Chondrocyte (in vitro differentiated cells): ENCODE data around the gene C2CD3. TPM values are rescaled to one million over a fixed set of nuclear protein-coding genes. Genes with fewer than 3 reads are reported as not detected.

Experiments
- DNase-seq: peaks from one replicate; pipeline ENCODE4 v3.0.0; 2021; ENCODE audit warnings: mixed read lengths, low spot score
- H3K27ac Mint-ChIP-seq: one replicate; pipeline ENCODE4 v1.8.0; 2021; ENCODE audit warnings: mild to moderate bottlenecking, moderate library complexity, mixed read lengths; ENCODE audit not compliant: unreplicated experiment
- H3K27me3 Mint-ChIP-seq: 2 replicates; pipeline ENCODE4 v1.8.0; 2021; ENCODE audit warnings: low read depth, mixed read lengths
- H3K36me3 Mint-ChIP-seq: 2 replicates; pipeline ENCODE4 v1.8.0; 2021; ENCODE audit warnings: low read depth, mixed read lengths
- H3K4me1 Mint-ChIP-seq: 2 replicates; pipeline ENCODE4 v1.8.0; 2021; ENCODE audit warnings: low read depth, mild to moderate bottlenecking, mixed read lengths
- H3K4me3 Mint-ChIP-seq: one replicate; pipeline ENCODE4 v1.8.0; 2021; ENCODE audit warnings: mild to moderate bottlenecking, moderate library complexity, mixed read lengths; ENCODE audit not compliant: unreplicated experiment
- H3K9me3 Mint-ChIP-seq: 2 replicates; pipeline ENCODE4 v1.8.0; 2021; ENCODE audit warnings: low read depth, mixed read lengths
- total RNA-seq: library from RNA; stranded (reverse); gene quantifications from 3 replicates; pipeline ENCODE4 v1.2.1, GENCODE V29; 2021
- TF ChIP-seq, protein P1 (sequence below): fragments of 200-600 bp; sonication (generic); IDR thresholded peaks from 2 replicates; pipeline ENCODE4 v1.5.0; 2021; ENCODE audit warnings: antibody characterized with exemption, mild to moderate bottlenecking, moderate library complexity

Gene C2CD3
- total RNA-seq, 1 donor from 2014 or later, result 14.7 TPM

DNA sequence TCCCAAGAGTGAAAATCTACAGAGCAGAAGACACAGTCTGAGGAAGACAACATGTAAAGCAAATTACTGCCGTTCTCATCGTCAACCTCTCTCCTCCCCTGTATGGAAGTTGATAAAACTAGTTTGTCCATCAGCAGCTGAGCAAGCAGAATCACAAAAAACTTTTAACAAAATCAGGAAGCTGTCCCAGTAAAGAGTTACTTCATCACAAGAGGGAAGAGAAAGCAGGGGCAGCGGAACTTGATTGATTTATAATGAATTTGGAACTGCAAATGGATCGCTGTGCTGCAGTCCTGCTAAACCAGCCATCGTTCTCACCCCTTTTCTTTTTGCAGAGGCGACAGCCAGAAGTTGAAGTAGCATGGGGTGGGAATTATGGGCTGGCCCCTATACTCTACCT lies 148.3 kb downstream of the C2CD3 start:
- DNase-seq, result no peak
- Mint-ChIP-seq H3K27me3 (no peaks in the 10 kb centered on the region), H3K4me3 (no peak overlapping the region), H3K4me1 (peaks cover 39% of the 10 kb centered on the region), H3K27ac (no peak overlapping the region), H3K36me3 (peaks cover 2% of the 10 kb centered on the region), H3K9me3 (no peaks in the 10 kb centered on the region)
- TF ChIP-seq, protein P1, sequence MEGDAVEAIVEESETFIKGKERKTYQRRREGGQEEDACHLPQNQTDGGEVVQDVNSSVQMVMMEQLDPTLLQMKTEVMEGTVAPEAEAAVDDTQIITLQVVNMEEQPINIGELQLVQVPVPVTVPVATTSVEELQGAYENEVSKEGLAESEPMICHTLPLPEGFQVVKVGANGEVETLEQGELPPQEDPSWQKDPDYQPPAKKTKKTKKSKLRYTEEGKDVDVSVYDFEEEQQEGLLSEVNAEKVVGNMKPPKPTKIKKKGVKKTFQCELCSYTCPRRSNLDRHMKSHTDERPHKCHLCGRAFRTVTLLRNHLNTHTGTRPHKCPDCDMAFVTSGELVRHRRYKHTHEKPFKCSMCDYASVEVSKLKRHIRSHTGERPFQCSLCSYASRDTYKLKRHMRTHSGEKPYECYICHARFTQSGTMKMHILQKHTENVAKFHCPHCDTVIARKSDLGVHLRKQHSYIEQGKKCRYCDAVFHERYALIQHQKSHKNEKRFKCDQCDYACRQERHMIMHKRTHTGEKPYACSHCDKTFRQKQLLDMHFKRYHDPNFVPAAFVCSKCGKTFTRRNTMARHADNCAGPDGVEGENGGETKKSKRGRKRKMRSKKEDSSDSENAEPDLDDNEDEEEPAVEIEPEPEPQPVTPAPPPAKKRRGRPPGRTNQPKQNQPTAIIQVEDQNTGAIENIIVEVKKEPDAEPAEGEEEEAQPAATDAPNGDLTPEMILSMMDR, result no peak

DNA sequence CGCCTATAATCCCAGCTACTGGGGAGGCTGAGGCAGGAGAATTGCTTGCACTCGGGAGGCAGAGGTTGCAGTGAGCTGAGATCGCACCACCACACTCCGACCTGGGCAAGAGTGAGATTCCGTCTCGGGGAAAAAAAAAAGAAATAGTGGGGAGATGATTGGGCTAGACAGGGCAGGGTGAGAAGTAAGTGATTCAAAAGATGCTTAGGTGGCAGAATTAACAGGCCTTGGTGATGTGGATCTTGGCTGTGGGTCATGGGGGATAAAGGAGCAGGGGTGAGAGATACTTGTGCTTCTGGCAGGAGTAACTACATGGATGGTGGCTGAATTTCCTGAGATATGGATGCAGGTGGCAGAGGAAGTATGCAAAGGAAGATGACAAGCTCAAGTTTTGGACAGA lies 148.8 kb downstream of the C2CD3 start:
- Mint-ChIP-seq H3K9me3 (no peaks in the 10 kb centered on the region), H3K4me1 (peaks cover 42% of the 10 kb centered on the region), H3K4me3 (no peak overlapping the region), H3K27ac (no peak overlapping the region), H3K36me3 (peaks cover 6% of the 10 kb centered on the region), H3K27me3 (no peaks in the 10 kb centered on the region)
- TF ChIP-seq, protein P1, result no peak
- no peak for DNase-seq

DNA sequence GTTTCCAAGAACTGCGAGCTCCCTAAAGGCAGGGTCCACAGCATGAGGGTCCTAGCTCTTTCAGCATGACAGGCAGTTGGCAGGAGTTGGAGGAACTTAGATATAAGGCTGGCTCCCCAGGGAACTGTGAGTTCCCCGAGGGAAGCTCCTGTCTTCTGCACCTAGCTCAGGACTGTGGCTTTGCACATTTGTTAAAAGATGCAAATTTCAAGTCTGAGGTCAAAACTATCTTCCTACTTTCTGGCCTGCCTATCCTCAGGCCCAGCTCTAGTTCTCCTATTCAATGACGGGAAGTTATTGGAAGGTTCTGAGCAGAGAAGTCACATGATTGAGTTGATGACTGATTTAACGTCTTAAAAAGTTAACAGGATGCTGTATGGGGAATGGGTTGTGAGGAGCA lies 150.3 kb downstream of the C2CD3 start:
- TF ChIP-seq, protein P1, result no peak
- Mint-ChIP-seq H3K27ac (no peak overlapping the region), H3K36me3 (peaks cover 13% of the 10 kb centered on the region), H3K4me3 (no peak overlapping the region), H3K4me1 (peaks cover 35% of the 10 kb centered on the region), H3K9me3 (no peaks in the 10 kb centered on the region), H3K27me3 (no peaks in the 10 kb centered on the region)
- DNase-seq, result no peak

DNA sequence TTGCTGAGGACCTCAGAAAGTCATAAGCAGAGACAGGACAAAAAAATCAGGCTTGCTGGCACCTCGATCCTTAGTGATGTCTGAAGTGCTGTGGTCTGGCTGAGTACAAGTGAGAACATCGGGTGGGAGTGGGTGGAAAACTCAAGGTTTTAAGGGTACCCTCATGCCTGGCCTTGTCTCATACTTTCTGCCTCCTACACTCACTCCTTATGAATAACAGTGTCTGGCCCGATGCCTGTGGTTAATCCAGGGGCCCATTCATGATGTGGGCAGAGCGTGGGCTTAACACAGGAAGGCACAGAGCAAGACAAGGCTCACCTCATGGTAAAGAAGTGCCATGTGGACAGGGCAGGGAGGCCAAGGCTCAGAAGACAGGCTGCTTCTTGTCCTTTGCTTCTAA lies 150.9 kb downstream of the C2CD3 start:
- Mint-ChIP-seq H3K27me3 (no peaks in the 10 kb centered on the region), H3K27ac (peak overlapping the region; percentile 60), H3K4me1 (peaks cover 30% of the 10 kb centered on the region), H3K9me3 (no peaks in the 10 kb centered on the region), H3K4me3 (no peak overlapping the region), H3K36me3 (peaks cover 13% of the 10 kb centered on the region)
- TF ChIP-seq, protein P1, result no peak
- no peak for DNase-seq

DNA sequence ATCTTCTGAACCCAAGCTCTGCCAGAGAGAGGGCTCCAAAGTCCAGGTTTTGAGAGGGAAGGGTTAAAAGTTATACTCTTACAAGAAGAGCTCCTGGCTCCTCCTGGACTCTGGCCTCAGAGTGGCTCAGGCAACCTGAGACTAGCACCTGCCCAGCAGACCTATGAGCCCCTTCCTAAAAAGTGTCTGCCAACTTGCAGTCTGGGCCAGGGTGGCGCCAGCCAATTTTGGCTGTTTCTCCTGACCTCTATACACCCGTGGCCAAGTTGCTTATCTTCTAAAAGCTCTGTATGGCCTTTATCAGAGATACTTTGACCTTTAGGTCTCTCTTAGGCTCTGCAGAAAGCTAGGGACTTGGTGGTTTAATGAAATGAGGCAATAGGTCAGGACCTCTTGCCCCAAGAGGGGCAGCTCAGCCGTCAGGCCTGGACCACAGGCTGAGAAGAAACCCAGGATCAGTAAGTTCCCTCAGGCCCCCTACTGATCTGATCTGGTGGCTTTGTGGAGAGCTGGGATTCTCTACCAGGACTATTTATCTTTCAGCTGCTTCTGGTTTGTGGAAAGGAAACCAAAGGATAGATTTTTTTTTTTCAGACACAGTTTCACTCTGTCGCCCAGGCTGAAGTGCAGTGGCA lies 151.6 kb downstream of the C2CD3 start:
- Mint-ChIP-seq H3K27ac (peak overlapping the region; percentile 60), H3K27me3 (no peaks in the 10 kb centered on the region), H3K4me1 (peaks cover 25% of the 10 kb centered on the region), H3K36me3 (peaks cover 13% of the 10 kb centered on the region), H3K9me3 (no peaks in the 10 kb centered on the region), H3K4me3 (no peak overlapping the region)
- no peak for DNase-seq
- TF ChIP-seq, protein P1, result no peak
